Stimulated activated CD8-positive, alpha-beta memory T cell treated with anti-CD3 and anti-CD28 coated beads, Interleukin-4, amount 100 ng/mL, for 1 hour (primary cell): ENCODE measurements around the gene CDKAL1.

Source experiments
- DNase-seq, 2 donors: peaks; one replicate each; pipeline ENCODE4 v3.0.0-alpha.2; 2020; ENCODE audit warnings: low read depth in 2 of 2, low spot score in 1 of 2

The CDKAL1 gene

DNA sequence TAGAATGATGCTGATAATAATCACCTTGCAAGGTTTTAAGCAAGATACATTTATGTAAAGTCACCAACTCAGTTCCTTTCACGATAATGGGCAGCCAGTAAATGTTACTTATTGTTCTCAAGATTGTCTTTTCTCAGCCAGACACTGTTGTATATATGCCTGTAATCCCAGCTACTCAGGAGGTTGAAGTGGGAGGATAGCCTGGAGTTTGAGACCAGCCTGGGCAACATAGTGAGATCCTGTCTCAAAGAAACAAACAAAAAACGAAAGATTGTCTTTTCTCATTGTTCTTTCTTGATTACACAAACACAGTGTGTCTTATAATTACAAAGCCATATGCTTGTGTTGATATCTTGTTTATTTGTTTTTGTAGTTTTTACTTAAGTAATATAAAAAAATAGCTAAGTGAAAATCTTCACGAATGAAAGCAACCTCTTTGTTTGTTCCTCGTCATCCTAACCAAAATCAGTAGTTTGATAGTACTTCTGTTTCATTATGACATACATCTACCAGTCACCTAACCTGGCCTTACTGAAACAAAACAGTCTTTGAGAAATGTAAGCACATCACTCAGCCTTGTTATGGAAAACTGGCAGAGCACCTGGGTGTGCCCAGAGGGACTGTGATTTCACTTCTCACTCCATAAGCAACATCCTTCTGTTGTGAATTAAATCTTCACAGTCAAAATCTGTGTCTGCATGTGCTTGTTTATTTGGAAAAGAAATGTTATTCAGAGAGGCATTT, 623.1 kb downstream of the CDKAL1 start:
- DNase-seq: no peak

DNA sequence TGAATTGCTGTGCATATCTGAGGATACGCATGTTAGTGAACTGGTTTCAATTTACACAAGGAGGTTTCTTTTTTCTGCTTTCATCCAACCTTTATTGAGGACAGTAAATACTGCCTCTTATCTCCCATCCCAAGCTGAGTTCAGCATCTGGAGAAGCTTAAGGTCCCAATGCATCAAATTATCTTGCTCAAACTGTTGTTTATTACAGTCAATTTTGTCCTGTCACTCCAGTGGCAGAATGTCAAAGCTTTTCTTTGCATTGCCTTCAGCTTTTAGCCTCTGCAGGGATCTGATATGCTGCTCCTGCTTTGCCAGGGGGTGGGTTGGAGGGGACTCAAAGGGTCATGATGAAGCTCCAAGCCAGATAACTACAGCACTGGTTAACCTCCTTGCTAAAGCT, 623.9 kb downstream of the CDKAL1 start:
- no peak for DNase-seq

DNA sequence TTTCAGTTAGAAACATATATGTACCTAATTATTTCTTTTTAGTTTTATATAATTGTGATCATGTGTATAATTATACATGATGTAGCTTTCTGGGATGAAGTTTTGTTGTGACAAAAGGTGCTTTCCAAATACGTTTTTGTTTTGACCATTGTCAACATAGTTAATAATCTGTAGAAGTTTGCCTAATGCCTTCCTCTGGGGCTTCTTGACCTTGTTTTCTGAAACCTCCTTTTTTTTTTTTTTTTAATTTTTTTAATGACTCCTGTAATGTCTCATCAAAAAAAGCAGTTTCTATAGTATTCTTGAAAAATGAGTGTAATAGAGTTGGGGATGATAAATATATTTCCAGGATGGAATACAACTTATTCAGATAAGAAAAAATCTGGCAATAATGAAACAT, 624.6 kb downstream of the CDKAL1 start:
- no peak for DNase-seq

DNA sequence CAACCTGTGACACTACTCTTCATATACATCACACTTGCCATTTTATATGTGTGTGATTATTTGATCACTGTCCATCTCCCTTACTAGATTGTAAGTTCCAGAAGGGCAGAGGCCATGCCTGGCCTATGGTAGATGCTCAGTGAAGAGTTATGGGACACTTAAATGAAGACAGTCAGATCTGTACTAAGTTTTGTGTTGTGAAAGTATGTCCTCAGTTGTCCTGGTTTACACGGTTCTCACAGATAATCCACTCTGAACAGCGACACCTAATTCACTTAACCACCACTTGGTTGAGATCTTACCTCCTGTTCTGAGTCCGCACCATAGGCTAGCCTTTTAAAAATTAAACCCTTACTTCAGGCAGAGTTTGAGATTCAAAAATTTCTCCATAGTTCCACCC, 625.2 kb downstream of the CDKAL1 start:
- no peak for DNase-seq

DNA sequence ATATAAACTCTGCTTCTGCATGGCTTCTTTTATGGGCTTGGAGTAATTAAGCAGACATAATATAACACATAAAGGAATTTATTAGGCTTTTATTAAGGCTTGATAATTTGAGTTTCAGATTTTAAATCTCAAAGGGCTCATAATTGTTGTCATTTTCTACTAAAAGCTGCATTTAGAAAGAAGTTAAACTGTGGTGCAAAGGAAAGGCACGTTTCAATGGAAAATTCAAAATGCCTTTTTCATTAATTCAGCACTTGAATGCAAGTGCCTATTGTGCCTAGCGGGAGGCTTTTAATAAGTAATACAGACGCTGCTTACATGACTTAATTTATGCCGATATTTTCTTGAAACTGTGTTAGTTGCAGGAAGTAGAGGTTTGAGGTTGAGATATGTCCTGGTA, 627.5 kb downstream of the CDKAL1 start:
- no peak for DNase-seq

DNA sequence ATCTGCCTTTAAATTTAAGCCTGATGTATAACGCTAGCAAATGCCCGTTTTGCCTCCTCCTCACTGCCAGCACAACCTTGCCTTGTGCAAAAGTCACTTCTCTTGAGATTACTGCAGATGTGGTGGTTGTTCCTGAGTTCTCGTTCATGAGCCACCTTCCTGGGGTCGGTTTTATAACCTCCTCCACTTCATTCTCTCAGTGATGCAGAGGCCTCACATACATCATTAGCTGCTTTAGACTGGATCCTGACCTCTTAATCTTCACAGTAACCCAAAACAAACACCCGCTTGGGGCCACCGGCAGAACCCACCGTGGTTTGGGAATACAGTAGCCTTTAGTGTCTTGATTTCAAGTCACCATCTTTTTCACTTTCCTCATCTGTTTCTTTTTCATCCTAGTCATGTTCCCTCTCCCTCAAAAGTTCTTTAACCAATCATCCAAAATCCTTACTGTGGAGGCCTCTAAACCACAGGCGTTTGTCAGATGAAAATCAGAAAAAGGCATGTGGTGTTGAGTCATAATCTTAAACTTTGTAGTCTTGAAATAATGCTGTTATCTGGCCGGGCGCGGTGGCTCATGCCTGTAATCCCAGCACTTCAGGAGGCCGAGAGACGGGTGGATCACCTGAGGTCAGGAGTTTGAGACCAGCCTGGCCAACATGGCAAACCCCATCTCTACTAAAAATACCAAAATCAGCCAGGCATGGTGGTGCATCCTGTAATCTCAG, 629.0 kb downstream of the CDKAL1 start:
- DNase-seq: no peak

- DNase-seq: no peak
These were observed 629.6 kb downstream of the CDKAL1 start for GRCh38 chr6:21163838-21164180.

- no peak for DNase-seq
These were observed 630.6 kb downstream of the CDKAL1 start for GRCh38 chr6:21164768-21165326.

DNA sequence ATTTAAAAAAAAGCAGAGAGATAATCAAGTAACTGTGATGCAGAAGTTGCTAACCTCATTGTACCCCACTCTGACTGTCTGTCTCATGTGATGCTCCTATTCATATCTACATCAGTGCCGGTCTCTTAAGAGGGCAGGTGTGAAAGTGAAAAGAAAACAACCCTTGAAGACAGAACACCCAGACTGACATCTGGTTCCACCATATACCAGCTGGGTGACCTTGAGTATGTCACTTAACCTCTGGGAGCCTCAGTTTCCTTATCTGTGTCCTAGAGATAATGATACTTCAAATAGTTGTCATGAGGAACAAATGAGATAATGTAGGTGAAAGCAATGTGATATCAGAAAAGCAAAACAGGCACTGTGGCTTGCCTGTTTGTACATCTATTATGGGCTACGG, 632.5 kb downstream of the CDKAL1 start:
- DNase-seq: no peak

- DNase-seq: no peak
These were observed 633.5 kb downstream of the CDKAL1 start for GRCh38 chr6:21167790-21168189.

DNA sequence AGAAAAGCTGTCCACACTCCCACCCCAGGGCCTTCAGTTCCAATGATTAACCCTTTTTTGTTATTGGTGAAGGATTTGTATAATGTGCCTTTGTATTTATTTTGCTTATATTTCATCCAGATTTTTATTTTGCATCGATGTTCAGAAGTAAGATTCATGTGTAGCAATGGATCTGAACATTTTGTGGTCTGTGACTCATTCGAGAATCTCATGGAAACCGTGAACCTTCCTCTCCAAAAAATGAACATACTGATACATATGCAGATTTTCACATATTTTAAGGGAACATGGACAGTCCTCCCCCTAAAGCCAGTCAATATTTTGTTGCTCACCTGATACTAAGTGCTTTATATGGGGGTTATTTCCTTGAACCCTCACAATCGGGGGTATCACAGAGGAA, 637.5 kb downstream of the CDKAL1 start:
- no peak for DNase-seq

GRCh38 chr6:21173031-21173430, 638.8 kb downstream of the CDKAL1 start:
- DNase-seq: no peak

DNA sequence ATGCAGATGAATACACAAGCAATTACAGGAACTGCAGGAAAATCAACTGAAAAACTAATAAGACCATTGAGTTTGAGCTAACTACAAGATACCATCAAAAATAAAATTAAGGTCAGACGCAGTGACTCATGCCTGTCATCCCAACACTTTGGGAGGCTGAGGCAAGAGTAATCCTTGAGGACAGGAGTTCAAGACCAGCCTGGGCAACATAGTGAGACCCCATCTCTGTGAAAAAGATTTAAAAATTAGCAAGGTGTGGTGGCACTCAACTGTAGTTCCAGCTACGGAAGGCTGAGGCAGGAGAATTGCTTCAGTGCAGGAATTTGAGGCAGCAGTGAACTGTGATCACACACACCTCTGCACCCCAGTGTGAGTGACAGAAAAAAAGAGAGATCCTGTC, 639.4 kb downstream of the CDKAL1 start:
- no peak for DNase-seq

GRCh38 chr6:21176197-21176596, 641.9 kb downstream of the CDKAL1 start:
- DNase-seq: no peak

- no peak for DNase-seq
These were observed 645.9 kb downstream of the CDKAL1 start for GRCh38 chr6:21180155-21180554.

- DNase-seq: no peak
These were observed 646.6 kb downstream of the CDKAL1 start for GRCh38 chr6:21180800-21181337.

DNA sequence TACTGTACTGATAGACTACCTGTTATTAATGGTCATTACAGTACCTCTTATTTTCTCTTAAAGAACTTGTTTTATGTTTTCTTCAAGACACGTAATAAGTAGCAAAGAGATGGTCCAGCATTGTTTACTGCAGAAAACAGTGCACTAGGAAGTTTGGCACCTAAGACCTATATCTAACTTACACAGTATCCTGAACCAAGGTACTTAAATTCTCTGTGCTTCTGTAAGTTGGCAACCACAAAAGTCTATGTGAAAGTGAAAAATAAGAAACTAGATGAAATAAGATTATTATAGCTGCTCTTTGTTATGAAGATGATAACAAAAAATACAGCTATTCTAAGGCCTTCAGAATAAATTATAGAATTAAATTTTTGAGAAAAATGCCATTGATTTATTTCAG, 647.6 kb downstream of the CDKAL1 start:
- no peak for DNase-seq

DNA sequence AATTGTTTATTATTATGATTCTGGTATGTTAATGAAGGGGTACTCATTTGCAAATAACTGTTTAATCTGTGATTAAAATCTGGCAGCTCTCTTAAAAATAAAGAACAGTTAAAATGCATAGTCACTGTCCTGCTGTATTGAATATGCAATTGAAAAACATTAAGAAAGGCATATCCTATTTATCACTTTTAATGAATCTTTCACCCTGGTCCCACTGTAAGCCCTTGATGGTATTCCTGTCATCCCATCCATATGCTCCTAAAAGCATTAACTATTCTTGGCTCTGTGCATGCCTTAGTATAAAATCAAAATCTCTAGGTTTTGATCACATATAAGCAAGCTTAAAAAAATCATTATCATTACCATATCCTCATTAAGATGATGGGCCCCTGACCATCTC, 648.3 kb downstream of the CDKAL1 start:
- no peak for DNase-seq

- DNase-seq: no peak
These were observed 651.7 kb downstream of the CDKAL1 start for GRCh38 chr6:21185861-21186478.

DNA sequence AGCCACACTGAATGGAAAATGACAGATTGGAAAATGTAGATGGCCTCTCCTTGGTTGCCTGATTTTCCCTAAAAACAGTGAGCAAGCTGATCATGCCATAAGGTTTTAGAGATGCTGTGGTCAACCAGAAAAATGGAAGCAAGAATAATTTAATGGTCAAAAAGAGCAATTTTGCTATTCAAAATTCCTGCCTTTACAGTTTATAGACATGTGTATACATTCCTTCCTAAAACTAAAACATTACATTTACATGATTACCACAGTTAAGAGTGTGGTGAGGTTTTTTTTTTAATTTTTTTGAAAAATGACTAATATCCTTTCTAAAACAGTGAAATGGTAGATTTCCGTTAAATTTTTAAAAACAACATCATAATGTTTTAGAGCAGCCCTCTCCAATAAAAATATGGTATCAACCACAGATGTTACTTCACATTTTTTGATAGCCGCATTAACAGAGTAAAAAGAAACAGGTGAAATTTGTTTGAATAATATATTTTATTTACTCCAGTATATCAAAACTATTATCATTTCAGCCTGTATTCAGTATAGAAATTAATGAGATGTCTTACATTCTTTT, 652.3 kb downstream of the CDKAL1 start:
- no peak for DNase-seq

DNA sequence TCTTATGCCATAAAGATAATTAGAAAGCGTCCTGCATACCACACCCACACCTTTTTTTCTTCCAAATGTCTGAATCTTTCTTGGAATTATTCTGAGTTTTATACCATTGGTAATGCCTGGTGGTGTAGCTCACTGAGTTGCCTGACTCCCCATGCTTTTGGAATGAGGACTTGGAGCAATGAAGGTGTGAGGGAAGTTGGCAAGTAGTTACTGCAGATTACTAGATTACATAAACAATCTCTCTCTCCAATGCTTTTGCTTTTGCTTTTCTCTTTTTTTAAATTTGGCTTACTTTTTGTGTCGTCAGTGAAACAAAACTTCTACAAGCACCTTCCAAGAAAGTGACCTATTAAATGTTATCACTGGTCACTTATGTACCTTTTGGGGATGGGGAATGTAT, 653.2 kb downstream of the CDKAL1 start:
- no peak for DNase-seq
